GM23248 (cell line): ENCODE data around the gene MYLK2. TPM values are rescaled to one million over a fixed set of nuclear protein-coding genes. Genes with fewer than 3 reads are reported as not detected.

ENCODE experiments used
- DNase-seq: peaks from one replicate; pipeline ENCODE4 v3.0.0-alpha.2; 2015
- H2AFZ ChIP-seq: fragments of 200-600 bp; sonication (generic); 2 replicates; pipeline ENCODE4 v1.6.1; 2016; ENCODE audit warnings: antibody characterized with exemption
- H3F3A ChIP-seq: fragments of 200-600 bp; sonication (generic); 2 replicates; pipeline ENCODE4 v1.6.1; 2016; ENCODE audit warnings: mild to moderate bottlenecking, antibody characterized with exemption, mixed run types; ENCODE audit not compliant: insufficient read depth
- H3K27ac ChIP-seq: fragments of 200-600 bp; sonication (generic); 2 replicates; pipeline ENCODE4 v1.5.1; 2016; ENCODE audit warnings: mild to moderate bottlenecking
- H3K27me3 ChIP-seq: fragments of 200-600 bp; sonication (generic); replicated peaks from 2 replicates; pipeline ENCODE4 v1.6.1; 2016; ENCODE audit warnings: mild to moderate bottlenecking; ENCODE audit not compliant: insufficient read depth
- H3K36me3 ChIP-seq: fragments of 200-600 bp; sonication (generic); 2 replicates; pipeline ENCODE4 v1.6.1; 2016; ENCODE audit warnings: low read depth, mild to moderate bottlenecking
- H3K4me1 ChIP-seq: fragments of 200-600 bp; sonication (generic); 2 replicates; pipeline ENCODE4 v1.6.1; 2016; ENCODE audit warnings: mild to moderate bottlenecking; ENCODE audit not compliant: insufficient read depth
- H3K4me2 ChIP-seq: fragments of 200-600 bp; sonication (generic); one replicate; pipeline ENCODE4 v1.6.1; 2016; ENCODE audit warnings: mild to moderate bottlenecking; ENCODE audit not compliant: unreplicated experiment
- H3K4me3 ChIP-seq: fragments of 200-600 bp; sonication (generic); 2 replicates; pipeline ENCODE4 v1.5.1; 2016; ENCODE audit warnings: mild to moderate bottlenecking
- H3K79me2 ChIP-seq: fragments of 200-600 bp; sonication (generic); 2 replicates; pipeline ENCODE4 v1.6.1; 2016; ENCODE audit warnings: mild to moderate bottlenecking; ENCODE audit not compliant: insufficient read depth
- H3K9ac ChIP-seq: fragments of 200-600 bp; sonication (generic); 2 replicates; pipeline ENCODE4 v1.6.1; 2016; ENCODE audit warnings: mild to moderate bottlenecking
- H3K9me2 ChIP-seq: fragments of 200-600 bp; sonication (generic); 2 replicates; pipeline ENCODE4 v1.6.1; 2016; ENCODE audit warnings: mixed run types, mild to moderate bottlenecking, moderate library complexity; ENCODE audit not compliant: insufficient read depth
- H3K9me3 ChIP-seq: fragments of 200-600 bp; sonication (generic); one replicate; pipeline ENCODE4 v1.6.1; 2017; ENCODE audit warnings: low read depth
- H4K20me1 ChIP-seq: fragments of 200-600 bp; sonication (generic); 2 replicates; pipeline ENCODE4 v1.6.0; 2016; ENCODE audit not compliant: insufficient read depth
- EZH2 ChIP-seq: fragments of 200-600 bp; sonication (generic); IDR thresholded peaks from 2 replicates; pipeline ENCODE4 v1.6.1; 2018; ENCODE audit warnings: antibody characterized with exemption, mild to moderate bottlenecking; ENCODE audit not compliant: insufficient read depth, poor library complexity, severe bottlenecking
- EZH2phosphoT487 ChIP-seq: fragments of 200-600 bp; sonication (generic); IDR thresholded peaks from 2 replicates; pipeline ENCODE4 v1.6.1; 2018; ENCODE audit warnings: antibody characterized with exemption, moderate library complexity, mild to moderate bottlenecking, low read depth; ENCODE audit not compliant: insufficient read depth
- WGBS, 2 experiments: methylation state at CpG; one replicate each; pipeline ENCODE4 v1.1.6; 2015 to 2017; ENCODE audit warnings: low lambda C conversion rate in 2 of 2, low coverage in 1 of 2; ENCODE audit errors: missing lambda C conversion rate in 2 of 2; 5-methylcytosine and 5-hydroxymethylcytosine counted together
- in situ Hi-C: fragments of 300-500 bp; cut with MboI; formaldehyde crosslinking; loops from 2 replicates; pipeline ENCODE4 v1.15.0; 2020
- polyA plus RNA-seq: library from polyadenylated mRNA; unstranded; fragments of >200 nt; fragmentation: Nextera tagmentation; extraction: Ambion mirVana; gene quantifications from 2 replicates; pipeline ENCODE4 v1.2.1, GENCODE V29; 2016
- total RNA-seq: library from RNA; depleted of rRNA; stranded (reverse); fragments of >200 nt; shearing (Covaris generic); gene quantifications from 2 replicates; pipeline ENCODE4 v1.2.3, GENCODE V29; 2014

The MYLK2 gene
- total and polyA plus RNA-seq, 2 experiments from 2014 or later: not detected

- 91 to 92% methylated on average over 7 of the region's 7 CpGs for WGBS, 2 experiments
- Histone ChIP-seq H3K27me3 (no peaks in the 10 kb centered on the region), H3K4me2 (no peak overlapping the region), H3K9me2 (no peaks in the 10 kb centered on the region), H3K4me3 (no peak overlapping the region), H3K4me1 (no peaks in the 10 kb centered on the region), H3K27ac (no peak overlapping the region), H3K9ac (no peak overlapping the region), H3K79me2 (no peaks in the 10 kb centered on the region), H3K9me3 (no peaks in the 10 kb centered on the region), H2AFZ (no peak overlapping the region), H3K36me3 (no peaks in the 10 kb centered on the region), H3F3A (peaks cover 4% of the 10 kb centered on the region), H4K20me1 (no peaks in the 10 kb centered on the region)
- in situ Hi-C loops: no loop called here
- DNase-seq: no peak
- TF ChIP-seq EZH2 (no peak), EZH2phosphoT487 (no peak)
Observed at GRCh38 chr20:31803552-31804291, 15.4 kb upstream of the MYLK2 start.

- Histone ChIP-seq H3K27ac (no peak overlapping the region), H4K20me1 (no peaks in the 10 kb centered on the region), H2AFZ (no peak overlapping the region), H3K4me1 (peaks cover 15% of the 10 kb centered on the region), H3K36me3 (no peaks in the 10 kb centered on the region), H3K27me3 (no peaks in the 10 kb centered on the region), H3K4me2 (no peak overlapping the region), H3K9ac (no peak overlapping the region), H3K79me2 (no peaks in the 10 kb centered on the region), H3F3A (peaks cover 30% of the 10 kb centered on the region), H3K9me2 (no peaks in the 10 kb centered on the region), H3K9me3 (no peaks in the 10 kb centered on the region), H3K4me3 (no peak overlapping the region)
- no peak for DNase-seq
- WGBS, 2 experiments: 76 to 84% methylated on average over 8 of the region's 8 CpGs
- in situ Hi-C loops: no loop called here
- no peak for TF ChIP-seq EZH2
- no peak for TF ChIP-seq EZH2phosphoT487
Observed at GRCh38 chr20:31806564-31807355, 12.4 kb upstream of the MYLK2 start.

GRCh38 chr20:31808481-31808880, 10.7 kb upstream of the MYLK2 start:
- no peak overlapping the region for H3K27ac ChIP-seq

GRCh38 chr20:31809661-31810060, 9.5 kb upstream of the MYLK2 start:
- in situ Hi-C loops: no loop called here
- Histone ChIP-seq H3K79me2 (no peaks in the 10 kb centered on the region), H3K4me2 (no peak overlapping the region), H3K9ac (no peak overlapping the region), H3K9me3 (no peaks in the 10 kb centered on the region), H3K4me3 (no peak overlapping the region), H3K27ac (peak overlapping the region; percentile 38), H2AFZ (no peak overlapping the region), H3K4me1 (peaks cover 19% of the 10 kb centered on the region), H3K36me3 (no peaks in the 10 kb centered on the region), H3K9me2 (no peaks in the 10 kb centered on the region), H3K27me3 (no peaks in the 10 kb centered on the region), H4K20me1 (no peaks in the 10 kb centered on the region), H3F3A (peaks cover 30% of the 10 kb centered on the region)
- no peak for TF ChIP-seq EZH2phosphoT487
- no peak for TF ChIP-seq EZH2
- no peak for DNase-seq
- WGBS, 2 experiments: 84 to 89% methylated on average over 3 of the region's 3 CpGs

More at GRCh38 chr20:31808481-31808880, 10.7 kb upstream of the MYLK2 start:
- in situ Hi-C loops: no loop called here
- Histone ChIP-seq H3K9me3 (no peaks in the 10 kb centered on the region), H2AFZ (no peak overlapping the region), H3F3A (peaks cover 30% of the 10 kb centered on the region), H3K27me3 (no peaks in the 10 kb centered on the region), H3K4me2 (no peak overlapping the region), H3K4me3 (no peak overlapping the region), H4K20me1 (no peaks in the 10 kb centered on the region), H3K4me1 (peaks cover 19% of the 10 kb centered on the region), H3K36me3 (no peaks in the 10 kb centered on the region), H3K9ac (no peak overlapping the region), H3K9me2 (no peaks in the 10 kb centered on the region), H3K79me2 (no peaks in the 10 kb centered on the region)
- 56 to 64% methylated on average over 3 of the region's 3 CpGs for WGBS, 2 experiments
- TF ChIP-seq EZH2phosphoT487: no peak
- TF ChIP-seq EZH2: no peak
- DNase-seq: peak; percentile 51
